Esophagus squamous epithelium (tissue), 5 donors: ENCODE data around the gene ERP44. TPM values are rescaled to one million over a fixed set of nuclear protein-coding genes. Genes with fewer than 3 reads are reported as not detected.

Source experiments
- DNase-seq: peaks from one replicate; lab custom pipeline; 2025; lab: John Stamatoyannopoulos, UW
- H3K27ac ChIP-seq, 4 donors: fragments of 200-600 bp; sonication (generic); one replicate each; pipeline ENCODE4 v1.5.1; 2016 to 2019; ENCODE audit warnings: mild to moderate bottlenecking in 1 of 4
- H3K27me3 ChIP-seq, 4 donors: fragments of 200-600 bp; sonication (generic); 1 replicate in 3 of 4; 2 replicates in 1 of 4; pipeline versions ENCODE4 v1.5.1 to v1.6.0; 2017 to 2021; ENCODE audit warnings: antibody characterized with exemption in 1 of 4
- H3K36me3 ChIP-seq, 3 donors: fragments of 200-600 bp; sonication (generic); one replicate each; pipeline ENCODE4 v1.5.1; 2016 to 2019
- H3K4me1 ChIP-seq, 3 donors: fragments of 200-600 bp; sonication (generic); one replicate each; pipeline ENCODE4 v1.5.1; 2017 to 2019
- H3K4me3 ChIP-seq, 4 donors: fragments of 200-600 bp; sonication (generic); 1 replicate in 3 of 4; 2 replicates in 1 of 4; pipeline ENCODE4 v1.5.1; 2016 to 2019; ENCODE audit warnings: mild to moderate bottlenecking in 2 of 4, moderate library complexity in 1 of 4
- H3K9me3 ChIP-seq, 3 donors: fragments of 200-600 bp; sonication (generic); one replicate each; pipeline ENCODE4 v1.5.1; 2016 to 2019
- POLR2A ChIP-seq, 4 donors: fragments of 450-650 bp; IDR thresholded peaks; one replicate each; pipeline ENCODE4 v1.6.1; 2017; ENCODE audit warnings: antibody characterized with exemption in 4 of 4, mild to moderate bottlenecking in 4 of 4, moderate library complexity in 3 of 4
- WGBS, 2 donors: methylation state at CpG; one replicate each; pipeline ENCODE4 v1.1.5; 2018; 5-methylcytosine and 5-hydroxymethylcytosine counted together
- intact Hi-C: fragments of 100-400 bp; cut with DNase I; formaldehyde crosslinking; loops from one replicate; pipeline ENCODE4 v1.15.0; 2022
- total RNA-seq, 4 donors: library from RNA; depleted of rRNA; stranded (reverse); fragments of >200 nt; gene quantifications; one replicate each; pipeline ENCODE4 v1.1.0, GENCODE V29; 2016
- TF ChIP-seq, protein P1 (sequence below), 6 experiments: fragments of 450-650 bp in 4 of 6; fragments of 200-600 bp in 2 of 6; sonication (generic) in 2 of 6; IDR thresholded peaks; one replicate each; pipeline ENCODE4 v1.5.1; 2016 to 2019; ENCODE audit warnings: antibody characterized with exemption in 6 of 6, mild to moderate bottlenecking in 4 of 6, moderate library complexity in 4 of 6
- donor health status: DM: yes; HTN: yes; CAD: no.

Gene ERP44
- total RNA-seq, 4 donors from 2014 or later: 13.5 to 19.2 (median 16.3) TPM

DNA sequence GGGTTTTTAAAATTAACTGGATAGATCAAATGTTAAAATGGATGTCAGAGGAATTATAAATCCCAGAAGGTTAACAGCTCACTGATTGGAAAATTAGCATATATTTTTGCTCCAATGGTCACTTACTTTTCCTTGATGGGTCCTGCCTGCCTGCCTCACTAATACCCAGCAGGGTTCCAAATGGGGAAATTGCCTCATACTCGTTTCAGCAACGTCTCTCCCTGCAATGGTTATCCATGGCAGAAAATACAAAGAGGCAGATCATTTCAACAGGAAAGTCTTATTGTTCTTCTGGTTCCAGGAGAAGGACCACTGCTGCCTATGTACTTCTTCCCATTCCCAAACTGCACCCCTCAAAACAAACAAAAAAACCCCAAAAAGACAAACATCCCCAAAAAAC, 71.3 kb downstream of the ERP44 start:
- DNase-seq: no peak
- H3K9me3 ChIP-seq: no peaks in the 10 kb centered on the region
- H3K27me3 ChIP-seq: no peaks in the 10 kb centered on the region
- peaks cover 0 to 33% (median 0%) of the 10 kb centered on the region in 3 donors for H3K36me3 ChIP-seq
- H3K4me1 ChIP-seq: no peaks in the 10 kb centered on the region
- 70 to 80% methylated on average over 1 to 2 of the region's 2 CpGs for whole genome bisulfite sequencing, 2 donors
- no peak overlapping the region for H3K27ac ChIP-seq
- TF ChIP-seq, protein P1, sequence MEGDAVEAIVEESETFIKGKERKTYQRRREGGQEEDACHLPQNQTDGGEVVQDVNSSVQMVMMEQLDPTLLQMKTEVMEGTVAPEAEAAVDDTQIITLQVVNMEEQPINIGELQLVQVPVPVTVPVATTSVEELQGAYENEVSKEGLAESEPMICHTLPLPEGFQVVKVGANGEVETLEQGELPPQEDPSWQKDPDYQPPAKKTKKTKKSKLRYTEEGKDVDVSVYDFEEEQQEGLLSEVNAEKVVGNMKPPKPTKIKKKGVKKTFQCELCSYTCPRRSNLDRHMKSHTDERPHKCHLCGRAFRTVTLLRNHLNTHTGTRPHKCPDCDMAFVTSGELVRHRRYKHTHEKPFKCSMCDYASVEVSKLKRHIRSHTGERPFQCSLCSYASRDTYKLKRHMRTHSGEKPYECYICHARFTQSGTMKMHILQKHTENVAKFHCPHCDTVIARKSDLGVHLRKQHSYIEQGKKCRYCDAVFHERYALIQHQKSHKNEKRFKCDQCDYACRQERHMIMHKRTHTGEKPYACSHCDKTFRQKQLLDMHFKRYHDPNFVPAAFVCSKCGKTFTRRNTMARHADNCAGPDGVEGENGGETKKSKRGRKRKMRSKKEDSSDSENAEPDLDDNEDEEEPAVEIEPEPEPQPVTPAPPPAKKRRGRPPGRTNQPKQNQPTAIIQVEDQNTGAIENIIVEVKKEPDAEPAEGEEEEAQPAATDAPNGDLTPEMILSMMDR (IDR thresholded peaks at IDR 0.05): no peak
- no peak for TF ChIP-seq POLR2A (IDR thresholded peaks at IDR 0.05)
- intact Hi-C loops: loop anchor here (5.0 kb wide), 1 partner anchor 190 kb away; no protein-coding TSS in a partner anchor
- no peak overlapping the region for H3K4me3 ChIP-seq

- WGBS, 2 donors: 89 to 92% methylated on average over 3 of the region's 3 CpGs
- no peak overlapping the region for H3K4me3 ChIP-seq
- H3K27ac ChIP-seq: no peak overlapping the region
- H3K27me3 ChIP-seq: no peaks in the 10 kb centered on the region
- DNase-seq: no peak
- H3K9me3 ChIP-seq: no peaks in the 10 kb centered on the region
- TF ChIP-seq, protein P1 (IDR thresholded peaks at IDR 0.05): no peak
- TF ChIP-seq POLR2A (IDR thresholded peaks at IDR 0.05): no peak
- no peaks in the 10 kb centered on the region for H3K4me1 ChIP-seq
- peaks cover 0 to 67% (median 0%) of the 10 kb centered on the region in 3 donors for H3K36me3 ChIP-seq
- intact Hi-C loops: no loop called here
Observed at GRCh38 chr9:100021931-100022330, 76.9 kb downstream of the ERP44 start.

DNA sequence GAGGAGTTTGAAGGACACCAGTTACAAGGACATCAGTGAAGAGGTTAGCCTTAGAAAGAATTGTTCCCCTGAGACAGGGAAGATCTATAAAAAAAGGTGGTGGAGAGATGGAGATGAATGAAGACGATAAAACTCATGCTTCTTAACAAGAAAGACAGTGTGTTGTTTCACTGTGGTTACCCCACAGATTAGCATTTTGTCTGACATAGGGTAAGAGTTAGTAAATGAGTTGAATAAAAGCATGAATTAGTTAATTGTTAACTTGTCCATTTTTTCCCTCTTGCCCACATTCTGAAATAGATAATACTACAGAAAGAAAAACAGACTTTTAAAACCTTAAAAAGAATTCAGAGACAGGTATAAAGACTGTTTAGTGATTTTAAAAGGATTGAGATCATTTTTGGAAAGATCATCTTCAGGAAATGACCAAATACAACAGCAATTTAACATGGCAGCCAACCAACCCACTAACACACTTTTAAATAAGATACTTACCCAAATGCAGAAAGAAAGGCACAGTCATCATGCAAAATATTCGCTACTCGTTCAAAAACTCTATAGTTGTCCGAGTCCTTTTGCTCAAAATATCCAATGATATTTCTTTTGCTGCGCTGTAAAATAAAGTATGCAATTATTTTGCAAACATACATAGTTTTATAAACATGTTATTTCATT, 78.5 kb downstream of the ERP44 start:
- 90 to 91% methylated on average over 5 of the region's 5 CpGs for WGBS, 2 donors
- H3K27ac ChIP-seq: no peak overlapping the region
- intact Hi-C loops: no loop called here
- H3K4me1 ChIP-seq: no peaks in the 10 kb centered on the region
- H3K9me3 ChIP-seq: no peaks in the 10 kb centered on the region
- peaks cover 0 to 79% (median 7%) of the 10 kb centered on the region in 3 donors for H3K36me3 ChIP-seq
- no peak for DNase-seq
- H3K27me3 ChIP-seq: no peaks in the 10 kb centered on the region
- TF ChIP-seq POLR2A (IDR thresholded peaks at IDR 0.05): no peak
- TF ChIP-seq, protein P1 (IDR thresholded peaks at IDR 0.05): no peak
- no peak overlapping the region for H3K4me3 ChIP-seq

DNA sequence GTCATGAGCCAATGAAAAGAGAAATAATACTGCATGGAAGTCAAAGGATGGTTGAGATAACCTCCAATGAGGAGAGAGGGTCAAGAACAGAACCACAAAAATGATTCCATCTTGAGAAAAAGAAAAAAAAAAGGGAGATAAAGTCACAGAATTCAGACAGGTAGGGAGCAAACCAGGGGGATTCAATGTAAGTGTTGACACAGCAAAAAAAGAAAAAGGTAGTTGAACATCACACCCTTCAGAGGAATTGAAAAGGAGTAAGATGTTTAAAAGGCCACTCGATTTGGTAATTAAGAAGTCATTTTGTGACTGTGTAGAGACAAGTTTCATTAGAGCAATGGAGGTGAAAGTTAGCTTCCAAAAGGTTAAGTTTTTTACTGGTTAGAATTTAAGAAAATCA, 79.3 kb downstream of the ERP44 start:
- no peaks in the 10 kb centered on the region for H3K4me1 ChIP-seq
- no peaks in the 10 kb centered on the region for H3K9me3 ChIP-seq
- intact Hi-C loops: no loop called here
- no peaks in the 10 kb centered on the region for H3K27me3 ChIP-seq
- TF ChIP-seq, protein P1 (IDR thresholded peaks at IDR 0.05): no peak
- no peak for TF ChIP-seq POLR2A (IDR thresholded peaks at IDR 0.05)
- WGBS, 2 donors: 95 to 100% methylated on average over 1 of the region's 1 CpG
- peaks cover 0 to 81% (median 7%) of the 10 kb centered on the region in 3 donors for H3K36me3 ChIP-seq
- no peak overlapping the region for H3K4me3 ChIP-seq
- no peak overlapping the region for H3K27ac ChIP-seq
- no peak for DNase-seq

DNA sequence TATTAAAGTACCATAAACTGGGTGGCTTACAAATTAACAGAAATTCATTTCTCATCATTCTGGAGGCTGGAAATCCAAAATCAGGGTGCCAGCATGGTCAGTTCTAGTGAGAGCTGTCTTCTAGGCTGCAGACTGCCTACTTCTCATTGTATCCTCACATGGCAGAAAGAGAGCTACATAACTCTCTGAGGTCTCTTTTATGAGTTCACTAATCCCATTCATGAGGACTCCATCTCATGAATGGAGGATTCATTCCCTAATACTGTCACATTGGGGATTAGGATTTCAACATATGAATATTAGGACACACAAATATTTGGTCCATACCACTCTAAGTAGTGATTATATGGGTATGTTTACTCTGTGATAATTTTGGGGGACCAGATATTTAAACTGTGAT, 84.0 kb downstream of the ERP44 start:
- Histone ChIP-seq H3K36me3 (peaks cover 0 to 81% (median 7%) of the 10 kb centered on the region in 3 donors), H3K4me3 (no peak overlapping the region), H3K27me3 (no peaks in the 10 kb centered on the region), H3K4me1 (peaks cover 0 to 8% (median 0%) of the 10 kb centered on the region in 3 donors), H3K9me3 (peaks cover 0 to 4% (median 0%) of the 10 kb centered on the region in 3 donors), H3K27ac (no peak overlapping the region)
- intact Hi-C loops: no loop called here
- no peak for DNase-seq
- TF ChIP-seq POLR2A (IDR thresholded peaks at IDR 0.05): no peak
- TF ChIP-seq, protein P1 (IDR thresholded peaks at IDR 0.05): no peak
